Spleen (tissue), 11 donors: ENCODE data around the gene TEX35. TPM values are rescaled to one million over a fixed set of nuclear protein-coding genes. Genes with fewer than 3 reads are reported as not detected.

Experiments used
- DNase-seq: peaks from one replicate; pipeline ENCODE4 v3.0.0-alpha.2; 2020
- H3K27ac ChIP-seq, 8 donors: fragments of 200-600 bp; sonication (generic) in 7 of 8; 1 replicate in 4 of 8; 2 replicates in 4 of 8; pipeline versions ENCODE4 v1.5.0 to v1.8.0; 2016 to 2021; ENCODE audit warnings: inconsistent platforms in 4 of 8, mild to moderate bottlenecking in 4 of 8, moderate library complexity in 1 of 8
- H3K27me3 ChIP-seq, 7 donors: fragments of 200-600 bp; sonication (generic) in 6 of 7; replicated peaks in 1 of 7; 1 replicate in 4 of 7; 2 replicates in 3 of 7; pipeline versions ENCODE4 v1.5.0 to v1.8.0; 2016 to 2021; ENCODE audit warnings: inconsistent platforms in 3 of 7, mild to moderate bottlenecking in 1 of 7
- H3K36me3 ChIP-seq, 6 donors: fragments of 200-600 bp; sonication (generic) in 5 of 6; 1 replicate in 4 of 6; 2 replicates in 2 of 6; pipeline versions ENCODE4 v1.5.0 to v1.8.0; 2016 to 2021; ENCODE audit warnings: inconsistent platforms in 2 of 6
- H3K4me1 ChIP-seq, 6 donors: fragments of 200-600 bp; sonication (generic) in 5 of 6; 1 replicate in 3 of 6; 2 replicates in 3 of 6; pipeline versions ENCODE4 v1.5.0 to v1.8.0; 2016 to 2021; ENCODE audit warnings: inconsistent platforms in 3 of 6
- H3K4me3 ChIP-seq, 8 donors: fragments of 200-600 bp; sonication (generic) in 7 of 8; 1 replicate in 4 of 8; 2 replicates in 4 of 8; pipeline versions ENCODE4 v1.5.0 to v1.8.0; 2016 to 2021; ENCODE audit warnings: inconsistent platforms in 4 of 8, mild to moderate bottlenecking in 4 of 8, moderate library complexity in 2 of 8
- H3K9me3 ChIP-seq, 8 donors: fragments of 200-600 bp; sonication (generic) in 7 of 8; 1 replicate in 4 of 8; 2 replicates in 4 of 8; pipeline versions ENCODE4 v1.5.0 to v1.8.0; 2016 to 2021; ENCODE audit warnings: inconsistent platforms in 4 of 8
- POLR2A ChIP-seq, 3 donors: fragments of 450-650 bp; IDR thresholded peaks; one replicate each; pipeline ENCODE4 v1.5.1; 2017; ENCODE audit warnings: antibody characterized with exemption in 3 of 3, mild to moderate bottlenecking in 1 of 3
- POLR2AphosphoS5 ChIP-seq, 3 donors: sonication (generic); formaldehyde crosslinking; IDR thresholded peaks; one replicate each; pipeline ENCODE4 v1.5.1; 2017; ENCODE audit warnings: antibody characterized with exemption in 3 of 3
- WGBS, 5 donors: extraction: QIAGEN DNeasy Blood & Tissue Kit in 3 of 5; methylation state at CpG; one replicate each; pipeline versions ENCODE4 v1.1.5 to v1.1.7; 2013 to 2018; 5-methylcytosine and 5-hydroxymethylcytosine counted together
- intact Hi-C: fragments of 100-400 bp; cut with DNase I; formaldehyde crosslinking; loops from one replicate; pipeline ENCODE4 v1.15.0; 2023; ENCODE audit warnings: low total_unique reads
- polyA plus RNA-seq, 3 donors: library from polyadenylated mRNA; stranded (reverse); fragments of 200-250 nt; gene quantifications; one replicate each; pipeline ENCODE4 v1.2.1, GENCODE V29; 2013
- total RNA-seq, 7 donors: library from RNA; depleted of rRNA in 3 of 7; stranded (reverse); fragments of >200 nt in 3 of 7; fragmentation: NEBNext Ultra II Directional in 4 of 7; extraction: Animal tissue kit (Norgen Biotek cat#: 25700) in 4 of 7; gene quantifications; one replicate each; pipeline versions ENCODE4 v1.1.0 to v1.2.1, GENCODE V29; 2016 to 2021
- TF ChIP-seq, protein P1 (sequence below), 11 experiments: fragments of 200-600 bp in 7 of 11; fragments of 450-650 bp in 4 of 11; sonication (generic) in 4 of 11; IDR thresholded peaks in 8 of 11; conservative IDR thresholded peaks in 3 of 11; 1 replicate in 7 of 11; 2 replicates in 4 of 11; pipeline versions ENCODE4 v1.4.0 to v1.8.0; 2016 to 2021; ENCODE audit warnings: antibody characterized with exemption in 11 of 11, inconsistent platforms in 4 of 11, mild to moderate bottlenecking in 1 of 11
- donor health status: healthy with polysubstance abuse.
- donor health status: DM: no; HTN: no; CAD: no; lungs with moderate emphysema.
- donor health status: DM: no; HTN: no; CAD: no.
- donor health status: Bipolar disorder and iron deficiency.
- donor health status: healthy.
- donor health status: DM: no; HTN: no; CAD: no.
- donor health status: DM: yes; HTN: yes; CAD: no.

The TEX35 gene
- total and polyA plus RNA-seq, 10 donors = 0.09 to 0.20 (median 0.10) TPM; not detected in 7

DNA sequence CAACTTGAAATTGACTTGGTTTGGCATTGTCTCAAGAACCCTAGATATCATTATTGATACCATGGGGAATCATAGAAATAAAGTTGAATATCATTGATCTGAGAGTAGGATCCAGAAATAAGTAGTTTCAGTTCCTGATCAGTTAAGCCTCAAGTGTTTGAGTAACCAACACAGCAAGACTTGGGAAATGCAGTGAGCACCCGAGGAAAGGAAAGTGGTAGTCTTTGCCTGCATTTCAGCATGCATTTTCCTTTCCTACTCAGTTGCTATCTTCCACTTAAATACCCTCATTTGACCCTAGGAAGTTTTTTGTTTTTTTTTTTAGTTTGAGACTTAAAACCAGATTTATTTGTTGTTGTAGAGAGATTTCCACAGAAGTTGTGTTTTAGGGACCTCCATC is 35.1 kb upstream of the TEX35 start:
- TF ChIP-seq POLR2AphosphoS5 (IDR thresholded peaks at IDR 0.05) (no peak), POLR2A (IDR thresholded peaks at IDR 0.05) (no peak)
- TF ChIP-seq, protein P1, sequence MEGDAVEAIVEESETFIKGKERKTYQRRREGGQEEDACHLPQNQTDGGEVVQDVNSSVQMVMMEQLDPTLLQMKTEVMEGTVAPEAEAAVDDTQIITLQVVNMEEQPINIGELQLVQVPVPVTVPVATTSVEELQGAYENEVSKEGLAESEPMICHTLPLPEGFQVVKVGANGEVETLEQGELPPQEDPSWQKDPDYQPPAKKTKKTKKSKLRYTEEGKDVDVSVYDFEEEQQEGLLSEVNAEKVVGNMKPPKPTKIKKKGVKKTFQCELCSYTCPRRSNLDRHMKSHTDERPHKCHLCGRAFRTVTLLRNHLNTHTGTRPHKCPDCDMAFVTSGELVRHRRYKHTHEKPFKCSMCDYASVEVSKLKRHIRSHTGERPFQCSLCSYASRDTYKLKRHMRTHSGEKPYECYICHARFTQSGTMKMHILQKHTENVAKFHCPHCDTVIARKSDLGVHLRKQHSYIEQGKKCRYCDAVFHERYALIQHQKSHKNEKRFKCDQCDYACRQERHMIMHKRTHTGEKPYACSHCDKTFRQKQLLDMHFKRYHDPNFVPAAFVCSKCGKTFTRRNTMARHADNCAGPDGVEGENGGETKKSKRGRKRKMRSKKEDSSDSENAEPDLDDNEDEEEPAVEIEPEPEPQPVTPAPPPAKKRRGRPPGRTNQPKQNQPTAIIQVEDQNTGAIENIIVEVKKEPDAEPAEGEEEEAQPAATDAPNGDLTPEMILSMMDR (IDR thresholded peaks at IDR 0.05 in 8 of 11, conservative IDR thresholded peaks at IDR 0.05 in 3 of 11) = no peak
- Histone ChIP-seq H3K27me3 (no peaks in the 10 kb centered on the region), H3K4me3 (no peak overlapping the region), H3K27ac (no peak overlapping the region), H3K9me3 (no peaks in the 10 kb centered on the region), H3K4me1 (no peaks in the 10 kb centered on the region), H3K36me3 (peaks cover 0 to 14% (median 0%) of the 10 kb centered on the region in 6 donors)
- no peak for DNase-seq
- intact Hi-C loops = no loop called here
- 17 to 64% (median 42%) methylated on average over 1 of the region's 1 CpG for WGBS, 5 donors

DNA sequence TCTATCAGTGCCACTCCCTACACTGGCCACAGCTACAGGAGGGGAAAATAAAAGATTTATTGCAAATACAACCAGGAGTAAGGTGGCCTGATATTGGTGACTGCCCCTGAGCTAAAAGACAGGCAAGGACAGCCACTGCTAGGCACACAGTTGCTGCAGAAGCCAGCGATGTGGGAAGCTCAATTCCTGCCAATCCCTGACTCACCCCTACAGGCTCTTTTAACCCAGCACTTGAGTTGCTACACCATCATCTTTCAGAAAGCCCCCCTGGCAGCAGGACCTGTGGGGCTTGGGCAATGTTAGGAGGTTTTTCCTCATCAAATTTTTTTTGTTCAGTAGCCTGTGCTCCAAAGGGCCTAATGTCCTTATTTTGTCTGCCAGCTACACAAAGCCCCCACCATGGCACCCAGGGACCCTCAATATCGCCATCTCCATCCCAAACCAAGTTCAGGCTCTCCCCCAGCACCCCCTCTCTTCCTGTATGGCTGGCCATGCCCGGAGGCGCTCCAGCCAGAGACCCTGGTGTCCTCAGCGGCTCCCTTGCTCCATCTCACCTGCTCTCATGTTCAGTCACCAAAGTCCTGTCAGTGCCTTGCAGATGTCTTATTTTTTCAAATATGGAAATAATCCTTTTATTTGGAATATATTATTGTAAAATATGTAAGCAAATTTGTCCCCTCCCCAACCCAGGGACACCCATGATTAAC is 29.5 kb upstream of the TEX35 start:
- Histone ChIP-seq H3K4me3 (no peak overlapping the region), H3K27ac (no peak overlapping the region), H3K36me3 (no peaks in the 10 kb centered on the region), H3K9me3 (no peaks in the 10 kb centered on the region), H3K27me3 (peaks cover 0 to 20% (median 0%) of the 10 kb centered on the region in 7 donors), H3K4me1 (peaks cover 0 to 31% (median 17%) of the 10 kb centered on the region in 6 donors)
- TF ChIP-seq POLR2AphosphoS5 (IDR thresholded peaks at IDR 0.05) (no peak), POLR2A (IDR thresholded peaks at IDR 0.05) (no peak)
- TF ChIP-seq, protein P1 (IDR thresholded peaks at IDR 0.05 in 8 of 11, conservative IDR thresholded peaks at IDR 0.05 in 3 of 11) = no peak
- intact Hi-C loops = no loop called here
- DNase-seq = no peak
- WGBS, 5 donors = 81 to 93% (median 89%) methylated on average over 5 of the region's 5 CpGs

DNA sequence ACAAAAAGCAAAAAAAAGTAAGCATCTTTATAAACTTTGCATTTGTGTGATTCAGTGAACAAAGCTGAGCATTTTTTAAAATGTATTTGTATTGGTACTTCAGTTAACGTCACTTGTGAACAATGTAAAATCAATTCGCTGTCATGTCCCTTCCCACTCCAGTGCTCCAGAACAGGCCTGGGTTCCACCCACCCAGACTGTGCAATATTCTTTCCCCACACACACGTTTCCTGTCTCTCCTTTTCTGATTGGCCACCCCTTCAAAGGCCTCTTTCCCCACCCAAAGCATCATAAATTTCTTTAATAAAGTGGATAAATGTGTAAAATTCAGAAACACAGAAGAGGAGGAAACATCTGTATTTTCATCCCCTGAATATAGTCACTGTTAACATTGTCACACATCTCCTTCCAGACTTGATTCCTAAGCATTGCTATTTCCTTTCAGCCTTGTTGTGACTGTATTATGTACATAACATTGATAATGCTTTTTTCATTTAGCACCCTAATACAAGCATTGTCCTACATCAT is 28.1 kb upstream of the TEX35 start:
- no peak for DNase-seq
- Histone ChIP-seq H3K27ac (peak overlapping the region in 2 of 8 donors; percentile 12 to 13), H3K9me3 (no peaks in the 10 kb centered on the region), H3K4me1 (peaks cover 0 to 31% (median 17%) of the 10 kb centered on the region in 6 donors), H3K27me3 (peaks cover 0 to 20% (median 0%) of the 10 kb centered on the region in 7 donors), H3K4me3 (no peak overlapping the region), H3K36me3 (no peaks in the 10 kb centered on the region)
- intact Hi-C loops = no loop called here
- WGBS, 5 donors = 25 to 54% (median 40%) methylated on average over 3 of the region's 3 CpGs
- TF ChIP-seq POLR2A (IDR thresholded peaks at IDR 0.05) = no peak
- no peak for TF ChIP-seq POLR2AphosphoS5 (IDR thresholded peaks at IDR 0.05)
- TF ChIP-seq, protein P1 (IDR thresholded peaks at IDR 0.05 in 8 of 11, conservative IDR thresholded peaks at IDR 0.05 in 3 of 11) = no peak

DNA sequence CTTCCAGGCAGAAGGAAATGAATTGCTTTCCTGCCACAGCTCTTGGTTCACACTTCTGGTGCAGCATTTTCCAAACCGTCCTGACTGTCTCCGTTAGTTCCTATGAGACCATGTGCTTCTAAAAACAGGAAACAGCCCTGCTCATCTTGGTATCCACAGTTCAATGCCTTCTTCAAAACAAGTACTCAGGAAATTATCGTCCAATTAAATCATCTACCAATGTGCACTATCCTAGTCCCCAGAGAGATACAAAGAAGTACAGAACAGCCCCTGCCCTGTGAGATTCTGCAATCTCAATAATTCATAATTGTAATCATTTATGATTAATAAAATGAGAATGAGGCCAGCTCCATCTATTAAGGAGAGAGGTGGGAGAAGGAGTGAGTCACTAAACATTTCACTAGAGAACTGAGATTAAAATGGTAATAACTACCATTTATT is 27.3 kb upstream of the TEX35 start:
- DNase-seq = no peak
- H3K27ac ChIP-seq = peak overlapping the region in 2 of 8 donors; percentile 13 to 63
- no peaks in the 10 kb centered on the region for H3K36me3 ChIP-seq
- WGBS, 5 donors = 11 to 21% (median 19%) methylated on average over 3 of the region's 3 CpGs
- peaks cover 0 to 31% (median 17%) of the 10 kb centered on the region in 6 donors for H3K4me1 ChIP-seq
- intact Hi-C loops = no loop called here
- H3K4me3 ChIP-seq = peak overlapping the region in 1 of 8 donors; percentile 49
- H3K9me3 ChIP-seq = no peaks in the 10 kb centered on the region
- H3K27me3 ChIP-seq = peaks cover 0 to 20% (median 0%) of the 10 kb centered on the region in 7 donors
- TF ChIP-seq, protein P1 (IDR thresholded peaks at IDR 0.05 in 8 of 11, conservative IDR thresholded peaks at IDR 0.05 in 3 of 11) = no peak
- no peak for TF ChIP-seq POLR2AphosphoS5 (IDR thresholded peaks at IDR 0.05)
- TF ChIP-seq POLR2A (IDR thresholded peaks at IDR 0.05) = no peak
